Measurements from ENCODE around the gene ANKHD1. TPM values are rescaled to one million over a fixed set of nuclear protein-coding genes. Genes with fewer than 3 reads are reported as not detected.
"Not testable (repeated sequence)": the region's sequence is repeated elsewhere in the genome, so short reads cannot be mapped to it uniquely, and the experiment has no call there.

ANKHD1 gene
- total and polyA plus RNA-seq, 12 donors: 58.2 to 141 (median 99.2) TPM

DNA sequence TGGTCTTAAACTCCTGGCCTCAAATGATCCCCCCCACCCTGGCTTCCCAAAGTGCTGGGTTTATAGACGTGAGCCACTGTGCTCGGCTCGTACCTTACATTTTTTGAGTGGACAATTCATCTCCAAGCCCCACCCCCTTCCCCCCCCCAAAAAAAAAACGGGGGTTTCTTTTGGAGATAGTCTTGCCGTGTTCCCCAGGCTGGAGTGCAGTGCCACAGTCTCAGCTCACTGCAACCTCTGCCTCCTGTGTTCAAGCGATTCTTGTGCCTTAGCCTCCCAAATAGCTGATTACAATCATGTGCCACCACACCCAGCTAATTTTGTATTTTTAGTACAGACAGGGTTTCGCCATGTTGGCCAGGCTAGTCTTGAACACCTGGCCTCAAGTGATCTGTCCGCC is 31.3 kb downstream of the ANKHD1 start:
- no peak for DNase-seq
- 86 to 92% (median 86%) methylated on average over 8 of the region's 8 CpGs for WGBS, 4 donors
- Histone ChIP-seq H3K9me3 (replicated peaks in 1 of 3) (no peaks in the 10 kb centered on the region), H3K4me3 (no peak overlapping the region), H3K4me1 (replicated peaks in 1 of 2) (peaks cover 4 to 13% of the 10 kb centered on the region in 2 donors), H3K27ac (no peak overlapping the region), H3K27me3 (no peaks in the 10 kb centered on the region), H3K36me3 (replicated peaks in 1 of 2) (peaks cover 0 to 9% of the 10 kb centered on the region in 2 donors)
- TF ChIP-seq POLR2A (IDR thresholded peaks at IDR 0.05): no peak
- TF ChIP-seq, protein P1, sequence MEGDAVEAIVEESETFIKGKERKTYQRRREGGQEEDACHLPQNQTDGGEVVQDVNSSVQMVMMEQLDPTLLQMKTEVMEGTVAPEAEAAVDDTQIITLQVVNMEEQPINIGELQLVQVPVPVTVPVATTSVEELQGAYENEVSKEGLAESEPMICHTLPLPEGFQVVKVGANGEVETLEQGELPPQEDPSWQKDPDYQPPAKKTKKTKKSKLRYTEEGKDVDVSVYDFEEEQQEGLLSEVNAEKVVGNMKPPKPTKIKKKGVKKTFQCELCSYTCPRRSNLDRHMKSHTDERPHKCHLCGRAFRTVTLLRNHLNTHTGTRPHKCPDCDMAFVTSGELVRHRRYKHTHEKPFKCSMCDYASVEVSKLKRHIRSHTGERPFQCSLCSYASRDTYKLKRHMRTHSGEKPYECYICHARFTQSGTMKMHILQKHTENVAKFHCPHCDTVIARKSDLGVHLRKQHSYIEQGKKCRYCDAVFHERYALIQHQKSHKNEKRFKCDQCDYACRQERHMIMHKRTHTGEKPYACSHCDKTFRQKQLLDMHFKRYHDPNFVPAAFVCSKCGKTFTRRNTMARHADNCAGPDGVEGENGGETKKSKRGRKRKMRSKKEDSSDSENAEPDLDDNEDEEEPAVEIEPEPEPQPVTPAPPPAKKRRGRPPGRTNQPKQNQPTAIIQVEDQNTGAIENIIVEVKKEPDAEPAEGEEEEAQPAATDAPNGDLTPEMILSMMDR (IDR thresholded peaks at IDR 0.05): no peak
- intact Hi-C loops (cut with DNase I): no loop called here

DNA sequence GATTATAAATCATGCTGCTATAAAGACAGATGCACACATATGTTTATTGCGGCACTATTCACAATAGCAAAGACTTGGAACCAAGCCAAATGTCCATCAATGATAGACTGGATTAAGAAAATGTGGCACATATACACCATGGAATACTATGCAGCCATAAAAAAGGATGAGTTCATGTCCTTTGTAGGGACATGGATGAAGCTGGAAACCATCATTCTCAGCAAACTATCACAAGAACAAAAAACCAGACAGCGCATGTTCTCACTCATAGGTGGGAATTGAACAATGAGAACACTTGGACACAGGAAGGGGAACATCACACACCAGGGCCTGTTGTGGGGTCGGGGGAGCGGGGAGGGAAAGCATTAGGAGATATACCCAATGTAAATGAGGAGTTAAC is 55.7 kb downstream of the ANKHD1 start:
- H3K27ac ChIP-seq; intact Hi-C loops (cut with DNase I); H3K27me3 ChIP-seq; H3K9me3 ChIP-seq (replicated peaks in 1 of 3); H3K4me3 ChIP-seq; DNase-seq; H3K4me1 ChIP-seq (replicated peaks in 1 of 2): not testable (repeated sequence)
- WGBS, 4 donors: 85 to 99% (median 97%) methylated on average over 4 of the region's 4 CpGs
- H3K36me3 ChIP-seq (replicated peaks in 1 of 2): peaks cover 0 to 25% of the 10 kb centered on the region in 2 donors

DNA sequence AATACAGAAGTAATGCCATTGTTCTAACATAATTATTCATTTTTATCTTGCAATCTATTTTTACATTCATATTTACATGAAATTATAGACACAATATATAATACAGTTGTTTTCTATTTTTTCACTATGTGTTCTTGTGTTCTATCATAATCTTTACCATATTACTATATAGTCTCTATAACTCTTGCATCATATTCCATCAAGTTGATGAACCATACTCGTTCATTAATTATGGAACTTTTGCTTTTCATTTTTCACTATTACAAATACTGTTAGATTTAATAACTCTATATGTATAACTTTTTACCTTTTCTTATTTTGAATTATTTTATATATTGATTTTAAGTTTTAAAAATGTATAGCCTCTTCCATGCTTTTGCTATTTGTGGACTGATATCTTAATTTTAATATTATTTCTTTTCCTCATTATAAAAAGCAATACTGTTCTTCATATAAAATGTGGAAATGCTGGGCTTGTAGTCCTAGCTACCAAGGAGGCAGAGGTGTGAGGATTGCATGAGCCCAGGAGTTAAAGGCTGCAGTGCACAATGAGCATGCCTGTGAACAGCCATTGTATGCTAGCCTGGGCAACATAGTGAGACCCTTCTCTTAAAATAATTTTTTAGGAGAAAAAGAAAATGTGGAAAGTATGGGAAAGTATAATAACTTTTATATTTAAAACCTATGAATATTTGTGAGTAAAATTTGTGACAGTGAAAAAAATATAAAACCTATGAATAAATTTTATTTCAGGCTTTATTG is 65.5 kb downstream of the ANKHD1 start:
- WGBS, 4 donors: 89 to 99% (median 98%) methylated on average over 1 of the region's 1 CpG
- no peak for DNase-seq
- Histone ChIP-seq H3K9me3 (replicated peaks in 1 of 3) (peaks cover 0 to 4% (median 0%) of the 10 kb centered on the region in 3 donors), H3K27ac (no peak overlapping the region), H3K4me3 (no peak overlapping the region), H3K36me3 (replicated peaks in 1 of 2) (peaks cover 0 to 12% of the 10 kb centered on the region in 2 donors), H3K4me1 (replicated peaks in 1 of 2) (peaks cover 0 to 12% of the 10 kb centered on the region in 2 donors), H3K27me3 (no peaks in the 10 kb centered on the region)
- TF ChIP-seq POLR2A (IDR thresholded peaks at IDR 0.05): no peak
- TF ChIP-seq, protein P1 (IDR thresholded peaks at IDR 0.05): no peak
- intact Hi-C loops (cut with DNase I): no loop called here

DNA sequence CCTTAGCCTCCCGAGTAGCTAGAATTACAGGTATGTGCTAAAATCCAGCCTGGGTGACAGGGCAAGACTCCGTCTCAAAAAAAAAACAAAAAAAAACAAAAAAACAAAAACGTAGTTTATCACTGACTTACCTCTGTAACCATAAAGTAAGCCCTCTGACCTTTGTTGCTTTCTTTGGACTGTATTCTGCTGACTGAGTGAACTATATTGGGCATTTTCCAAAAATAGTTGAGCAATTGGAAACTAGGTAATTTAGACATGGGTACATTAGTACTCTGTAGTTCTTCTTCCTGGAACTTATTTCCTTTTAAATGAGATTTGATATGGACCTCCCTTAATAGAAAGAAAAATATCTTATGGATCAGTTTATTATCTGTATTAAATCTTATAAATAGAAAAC is 66.6 kb downstream of the ANKHD1 start:
- no peak overlapping the region for H3K4me3 ChIP-seq
- 40 to 49% (median 44%) methylated on average over 3 of the region's 3 CpGs for WGBS, 4 donors
- H3K4me1 ChIP-seq (replicated peaks in 1 of 2): peaks cover 0 to 12% of the 10 kb centered on the region in 2 donors
- no peak overlapping the region for H3K27ac ChIP-seq
- TF ChIP-seq, protein P1 (IDR thresholded peaks at IDR 0.05): no peak
- no peak for TF ChIP-seq POLR2A (IDR thresholded peaks at IDR 0.05)
- peaks cover 0 to 4% (median 0%) of the 10 kb centered on the region in 3 donors for H3K9me3 ChIP-seq (replicated peaks in 1 of 3)
- no peak for DNase-seq
- no peaks in the 10 kb centered on the region for H3K27me3 ChIP-seq
- intact Hi-C loops (cut with DNase I): no loop called here
- H3K36me3 ChIP-seq (replicated peaks in 1 of 2): peaks cover 0 to 14% of the 10 kb centered on the region in 2 donors

DNA sequence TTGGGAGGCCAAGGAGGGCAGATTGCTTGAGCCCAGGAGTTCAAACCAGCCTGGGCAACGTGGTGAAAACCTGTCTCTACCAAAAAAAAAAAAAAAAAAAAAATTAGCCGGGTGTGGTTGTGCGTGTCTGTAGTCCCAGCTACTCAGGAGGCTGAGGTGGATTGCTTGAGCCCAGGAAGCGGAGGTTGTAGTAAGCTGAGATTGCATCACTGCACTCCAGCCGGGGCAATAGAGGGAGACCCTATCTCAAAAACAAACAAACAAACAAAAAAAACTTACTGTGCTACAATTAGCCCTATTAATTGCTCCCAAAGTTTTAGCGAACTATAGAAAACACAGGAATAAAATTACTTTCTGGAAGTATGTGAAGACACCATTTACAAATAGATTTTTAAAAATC is 67.6 kb downstream of the ANKHD1 start:
- intact Hi-C loops (cut with DNase I): no loop called here
- no peak for TF ChIP-seq POLR2A (IDR thresholded peaks at IDR 0.05)
- TF ChIP-seq, protein P1 (IDR thresholded peaks at IDR 0.05): no peak
- no peak overlapping the region for H3K27ac ChIP-seq
- peaks cover 0 to 12% of the 10 kb centered on the region in 2 donors for H3K4me1 ChIP-seq (replicated peaks in 1 of 2)
- no peak for DNase-seq
- H3K9me3 ChIP-seq (replicated peaks in 1 of 3): peaks cover 0 to 4% (median 0%) of the 10 kb centered on the region in 3 donors
- H3K36me3 ChIP-seq (replicated peaks in 1 of 2): peaks cover 0 to 14% of the 10 kb centered on the region in 2 donors
- no peaks in the 10 kb centered on the region for H3K27me3 ChIP-seq
- H3K4me3 ChIP-seq: no peak overlapping the region
- WGBS, 4 donors: 90 to 95% (median 93%) methylated on average over 6 of the region's 6 CpGs
